HL-60/S4 treated with retinoic acid at 250 ng/mL for 4 days and 3 days (cell line): Measurements from ENCODE around the gene EXOC4.

ENCODE experiments used
- in situ Hi-C: fragments of 300-500 bp; cut with MboI; formaldehyde crosslinking; loops from 2 replicates; pipeline ENCODE4 v1.7.0; 2022; ENCODE audit warnings: low sequenced_read_pairs

Gene EXOC4

DNA sequence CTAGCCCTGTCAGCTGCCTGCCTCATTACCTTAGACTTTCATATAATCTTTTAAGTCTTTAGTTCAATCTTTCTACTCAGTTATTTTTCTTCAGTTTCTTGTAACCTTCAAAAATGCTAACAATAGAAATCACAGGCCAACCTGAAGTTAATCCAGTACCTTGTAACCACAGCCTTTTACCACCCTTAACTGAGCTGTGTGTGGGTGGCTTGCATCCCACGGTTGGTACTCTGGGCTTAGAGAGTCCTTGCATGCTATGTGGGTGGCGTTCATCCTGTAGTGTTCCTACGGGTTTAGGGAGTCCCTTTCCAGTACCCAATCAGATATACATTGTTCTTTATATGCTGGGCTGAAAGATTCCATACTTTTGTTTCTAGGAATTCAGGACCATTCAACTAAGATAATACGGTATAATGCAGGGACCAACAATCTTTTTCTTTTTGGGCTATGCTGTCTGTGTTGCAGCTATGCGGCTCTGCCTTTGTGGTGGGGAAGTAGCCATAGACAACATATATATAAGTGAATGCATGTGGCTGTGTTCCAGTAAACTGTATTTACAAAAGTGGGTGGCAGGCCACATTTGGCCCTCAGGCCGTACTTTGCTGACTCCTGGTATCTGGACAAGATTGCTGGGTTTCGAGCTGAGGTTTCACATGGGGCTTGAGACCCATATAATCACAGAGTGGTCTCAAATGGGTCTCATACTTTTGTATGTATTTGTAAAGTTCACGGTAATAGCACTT, 593.5 kb downstream of the EXOC4 start:
- in situ Hi-C loops = no loop called here

DNA sequence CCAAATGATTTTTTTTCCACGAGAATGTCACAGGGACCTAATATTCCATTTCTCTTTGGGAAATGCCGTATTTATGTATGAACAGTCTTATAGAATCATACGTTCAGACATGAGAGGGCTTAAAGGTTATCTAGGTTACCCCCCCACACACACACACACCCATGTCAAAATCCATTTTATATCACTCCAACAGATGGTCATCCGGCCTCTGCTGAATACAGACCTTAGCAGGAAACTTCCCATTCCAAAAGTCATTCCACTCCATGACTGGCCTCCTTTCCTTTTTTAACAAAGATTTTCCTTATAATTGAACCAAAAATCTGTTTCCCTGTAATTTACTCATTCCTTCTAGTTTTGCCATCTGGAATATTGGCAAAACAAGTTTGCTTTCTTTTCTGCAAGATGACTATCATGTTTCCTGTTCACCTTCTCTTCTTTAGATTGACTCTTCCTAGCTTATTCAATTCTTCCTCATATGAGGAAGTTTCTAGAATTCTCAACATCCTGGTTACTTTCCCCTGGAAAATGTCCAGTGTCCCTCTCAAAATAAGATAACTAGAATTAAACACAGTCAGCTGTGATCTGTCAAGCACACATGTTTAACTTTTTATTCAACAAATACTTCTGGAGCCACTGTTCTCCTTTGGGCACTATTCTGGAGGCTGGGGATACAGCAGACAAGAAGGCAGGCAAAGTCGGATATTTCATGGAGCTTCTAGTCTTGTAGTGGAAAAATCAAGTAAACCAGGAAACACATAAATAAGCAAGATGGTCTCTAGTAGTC, 597.8 kb downstream of the EXOC4 start:
- in situ Hi-C loops = no loop called here

DNA sequence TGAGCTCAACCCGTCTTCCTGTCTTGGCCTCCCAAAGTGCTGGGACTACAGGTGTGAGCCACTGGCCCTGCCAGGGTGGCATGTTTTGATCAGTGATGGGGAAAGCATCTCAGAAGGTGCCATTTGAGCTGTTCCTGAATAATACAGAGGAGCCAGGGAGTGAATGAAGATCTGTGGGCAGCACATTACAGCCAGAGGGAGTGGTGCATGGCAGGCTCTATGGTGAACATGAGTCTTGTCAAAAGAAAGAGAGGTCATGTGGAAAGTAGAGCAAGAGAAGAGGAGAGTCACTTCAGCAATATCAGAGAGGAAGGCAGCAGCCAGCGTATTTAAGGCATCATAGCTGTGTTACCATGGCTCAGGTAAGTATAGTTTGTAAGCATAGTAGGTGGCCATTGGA, 598.5 kb downstream of the EXOC4 start:
- in situ Hi-C loops = no loop called here

DNA sequence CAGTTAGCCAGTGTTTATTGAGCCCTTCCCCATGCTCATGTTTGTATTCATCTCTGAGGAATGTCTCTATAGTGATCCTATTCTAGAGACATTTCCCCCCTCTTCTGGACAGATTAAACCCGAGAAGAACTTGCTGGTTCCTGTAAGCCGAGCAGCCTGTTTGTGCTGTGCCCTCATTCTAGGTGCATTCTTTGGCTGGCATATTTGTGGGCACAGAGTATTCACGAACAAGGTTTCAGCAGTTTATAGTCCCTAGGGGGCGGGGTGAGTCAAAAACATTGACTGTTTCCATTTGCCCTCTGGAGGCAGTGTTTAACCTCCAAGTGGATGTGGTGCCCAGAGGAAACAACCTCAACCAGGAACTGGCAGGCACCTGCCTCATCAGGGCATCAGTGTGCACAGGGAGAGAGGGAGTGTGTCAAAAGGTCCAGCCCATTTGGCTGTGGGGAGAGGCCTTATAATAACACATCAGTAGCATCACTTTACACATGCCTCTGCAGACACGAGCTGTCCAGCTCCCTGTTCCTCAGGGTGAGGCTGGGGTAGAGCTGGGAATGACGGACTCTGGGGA, 600.9 kb downstream of the EXOC4 start:
- in situ Hi-C loops = no loop called here

DNA sequence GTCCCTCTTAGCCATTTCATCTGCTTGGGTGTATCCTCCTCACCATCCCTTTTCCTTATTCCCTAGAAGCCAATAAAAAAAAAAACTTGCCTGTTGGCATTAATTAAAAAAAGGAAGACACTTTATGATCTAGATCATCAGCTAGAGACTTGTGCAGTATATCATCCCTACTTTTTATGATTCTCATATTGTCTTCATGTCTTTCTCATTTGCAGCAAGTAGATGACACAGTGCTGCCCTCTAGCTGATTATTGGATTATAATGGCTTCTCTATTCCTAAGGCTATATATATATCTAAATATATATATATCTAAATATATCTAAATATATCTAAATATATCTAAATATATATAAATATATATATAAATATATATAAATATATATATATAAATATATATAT, 601.9 kb downstream of the EXOC4 start:
- in situ Hi-C loops = no loop called here

DNA sequence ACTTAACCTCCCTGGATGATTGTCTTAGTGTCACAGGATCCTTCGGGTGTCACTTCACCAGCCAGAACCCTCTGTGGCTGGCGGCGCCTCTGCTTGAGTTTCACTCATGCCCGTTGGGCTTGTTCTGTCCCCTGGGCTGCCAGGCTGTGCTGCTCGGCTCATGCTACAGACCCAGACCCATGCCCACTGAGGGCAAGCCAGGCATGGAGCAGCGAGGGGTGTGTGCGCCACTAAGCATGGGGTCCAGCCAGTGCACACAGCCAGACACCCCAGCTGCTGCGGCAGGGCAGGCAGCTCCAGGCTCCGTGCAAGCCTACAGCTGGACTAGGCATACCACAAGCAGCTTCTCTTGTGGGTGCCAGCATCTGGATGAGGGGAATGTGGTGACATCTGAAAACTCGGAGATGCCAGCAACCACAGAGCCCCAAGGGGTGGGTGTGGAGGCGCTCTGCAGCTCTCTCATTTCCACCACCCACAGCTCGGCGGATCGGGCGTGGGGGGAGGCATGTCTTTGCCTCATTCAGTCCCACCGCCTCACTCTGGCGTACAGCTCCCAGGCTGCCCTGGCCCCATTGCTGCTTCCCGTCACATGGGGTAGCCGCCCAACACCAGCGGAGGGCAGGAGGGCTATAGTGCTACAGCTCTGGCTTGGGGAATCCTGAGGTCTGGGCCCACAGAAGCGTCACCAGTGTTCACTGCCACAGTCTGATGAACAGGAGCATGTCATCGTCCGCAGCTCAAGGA, 604.7 kb downstream of the EXOC4 start:
- in situ Hi-C loops = no loop called here

DNA sequence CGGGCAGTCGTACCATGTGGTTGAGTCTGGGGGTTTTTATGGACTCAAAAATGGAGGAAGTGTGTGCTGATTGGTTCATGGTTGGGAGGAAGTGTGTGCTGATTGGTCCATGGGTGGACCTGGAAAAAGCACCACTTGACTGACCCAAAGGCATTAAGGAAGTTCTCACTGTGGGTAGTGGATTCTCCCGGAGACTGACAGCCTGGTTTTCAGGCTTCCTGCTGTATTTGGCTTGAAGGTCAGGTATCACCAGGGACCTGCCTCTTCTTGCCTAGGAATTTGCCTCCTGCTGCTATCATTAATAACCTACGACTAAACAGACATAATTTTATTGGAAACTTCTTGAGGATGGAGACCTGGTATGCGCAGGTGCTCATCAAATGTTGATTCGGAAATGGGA, 605.4 kb downstream of the EXOC4 start:
- in situ Hi-C loops = no loop called here

DNA sequence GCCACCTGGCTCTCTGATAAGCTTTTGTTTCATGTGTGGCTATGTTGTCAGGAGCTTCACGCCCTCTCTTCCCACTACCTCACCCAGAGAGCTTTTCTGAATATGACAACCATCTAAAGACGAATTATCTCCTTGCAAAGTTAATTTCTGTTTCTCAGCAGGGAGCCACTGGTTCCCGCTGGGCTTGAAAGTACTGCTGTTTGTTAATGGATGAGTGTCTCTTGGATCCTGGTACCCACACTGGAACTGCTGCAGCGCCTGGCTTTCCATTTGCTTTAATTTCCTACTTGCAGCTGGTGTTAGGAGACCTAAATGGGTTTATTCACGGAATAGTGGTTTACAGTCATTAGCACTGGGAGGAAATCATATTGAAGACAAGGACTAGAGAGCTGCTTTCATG, 606.4 kb downstream of the EXOC4 start:
- in situ Hi-C loops = no loop called here

DNA sequence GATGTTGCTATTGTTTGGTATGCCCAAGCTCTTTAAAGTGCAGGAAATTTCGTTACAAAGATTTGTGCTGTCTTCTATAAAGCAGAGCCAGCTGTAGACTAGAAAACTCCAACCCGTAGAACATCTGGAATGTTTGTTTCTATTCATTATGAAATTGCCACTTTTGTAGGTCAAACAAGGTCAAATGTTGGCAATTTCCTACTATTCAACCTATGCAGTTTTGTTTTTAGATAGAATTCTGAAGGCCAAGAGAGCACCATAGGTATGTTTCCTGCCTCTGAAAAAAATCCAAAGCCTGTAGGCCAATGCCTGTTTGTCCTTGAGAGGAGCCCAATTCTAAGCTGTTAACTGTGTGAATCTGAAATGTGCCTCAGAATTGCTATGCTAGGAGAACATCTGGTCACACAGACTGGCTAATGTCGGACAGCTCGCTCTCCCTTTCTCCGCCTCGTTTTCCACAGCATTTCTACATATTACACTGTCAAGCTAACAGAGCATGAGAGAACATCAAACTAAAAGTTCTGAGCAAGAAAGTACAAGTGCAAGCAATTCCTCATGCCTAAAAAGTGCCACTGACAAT, 607.1 kb downstream of the EXOC4 start:
- in situ Hi-C loops = no loop called here

DNA sequence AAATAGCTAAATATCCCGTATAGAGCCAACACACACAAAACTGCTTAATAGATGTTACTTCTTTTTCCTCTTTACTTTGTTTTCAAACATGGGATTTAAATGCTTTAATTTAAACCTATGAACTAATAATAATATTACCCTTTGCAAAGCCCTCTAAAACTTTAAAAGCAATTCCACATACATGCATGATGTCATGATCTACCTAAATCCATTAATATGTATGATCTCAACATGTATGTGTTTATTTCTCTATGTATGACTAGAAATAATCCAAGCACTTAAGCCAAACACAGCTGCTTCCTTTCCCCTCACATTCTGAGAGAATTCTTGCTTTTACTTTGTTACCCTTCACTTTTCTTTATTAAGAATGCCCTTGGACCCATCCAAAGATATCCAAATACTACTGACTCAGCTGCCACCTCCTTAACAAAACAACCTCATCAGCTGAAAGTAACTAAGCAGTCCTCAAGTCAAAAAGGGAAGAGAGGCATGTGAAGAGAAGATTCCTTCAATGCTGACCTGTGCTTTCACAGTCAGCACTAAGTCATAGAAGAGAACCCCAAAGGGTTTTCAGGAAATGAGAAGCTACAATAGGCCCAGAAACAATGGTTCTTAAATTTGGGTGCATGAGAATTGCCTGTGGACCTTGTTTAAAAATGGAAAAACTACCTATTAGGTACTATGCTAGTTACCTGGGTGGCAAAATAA, 607.9 kb downstream of the EXOC4 start:
- in situ Hi-C loops = no loop called here

DNA sequence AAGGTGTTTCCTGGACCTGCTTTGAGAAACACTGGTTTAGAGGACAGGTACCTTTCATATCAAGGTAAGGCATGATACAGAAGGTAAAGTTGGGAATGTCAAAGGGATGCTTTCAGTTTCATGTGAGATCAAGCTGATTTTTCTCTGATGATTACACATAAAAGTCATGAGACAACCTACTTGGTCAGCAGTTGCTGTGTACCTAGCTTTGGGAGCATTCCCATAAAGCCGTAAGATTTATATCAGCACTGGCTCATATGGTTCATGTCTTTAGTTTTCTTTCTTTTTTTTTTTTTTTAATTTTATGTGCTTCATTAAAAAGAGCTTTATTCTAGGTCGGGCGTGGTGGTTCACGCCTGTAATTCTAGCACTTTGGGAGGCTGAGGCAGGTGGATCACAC, 609.0 kb downstream of the EXOC4 start:
- in situ Hi-C loops = no loop called here

DNA sequence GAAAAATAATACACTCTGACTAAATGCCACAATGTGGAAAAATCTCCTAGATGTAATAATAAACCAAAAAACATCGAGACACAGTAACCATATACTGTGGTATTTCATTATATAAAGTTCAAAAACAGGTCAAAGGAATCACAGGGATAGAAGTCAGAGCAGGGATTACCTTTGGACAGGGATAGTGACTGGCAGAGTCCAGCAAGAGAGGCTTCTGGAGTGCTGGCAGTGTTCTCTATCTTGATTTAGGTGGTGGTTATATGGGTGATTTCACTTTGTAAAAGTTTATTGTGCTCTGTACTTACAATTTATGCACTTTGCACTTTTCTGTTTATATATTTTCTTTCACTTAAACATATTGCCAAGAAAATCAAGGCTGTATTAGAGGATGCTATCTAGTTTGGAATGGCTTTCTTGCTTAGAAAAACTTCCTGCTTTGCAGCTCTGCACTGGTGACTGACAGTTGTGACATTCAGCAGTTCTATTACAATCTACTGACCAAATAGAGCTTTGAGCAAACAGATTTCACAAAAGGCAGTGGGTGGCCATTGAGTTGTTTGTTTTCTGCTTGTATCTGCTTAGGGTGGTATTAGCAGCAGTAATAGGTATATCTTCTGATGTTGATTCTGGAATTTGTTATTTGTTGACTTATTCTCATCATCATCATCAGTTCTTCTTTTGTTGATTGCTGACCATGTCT, 610.6 kb downstream of the EXOC4 start:
- in situ Hi-C loops = no loop called here

DNA sequence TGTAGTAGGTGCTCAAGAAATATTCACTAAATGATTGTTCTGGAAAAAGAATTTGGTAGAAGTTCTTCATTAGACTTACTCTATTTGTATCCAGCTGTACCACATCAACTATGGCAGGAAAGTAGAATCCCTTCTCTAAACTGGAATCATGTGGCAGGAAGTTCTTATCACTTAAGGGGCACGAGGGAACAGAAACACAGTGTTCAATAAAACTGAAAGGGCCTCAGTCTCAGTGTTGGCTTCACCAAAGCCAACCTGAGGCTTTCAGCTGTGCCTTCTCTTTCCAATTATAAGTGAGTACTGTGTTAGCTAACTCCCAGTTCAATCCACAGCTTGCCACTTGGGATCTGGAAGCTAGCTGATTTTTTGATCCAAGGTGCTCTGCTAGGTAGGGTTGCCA, 616.7 kb downstream of the EXOC4 start:
- in situ Hi-C loops = no loop called here

DNA sequence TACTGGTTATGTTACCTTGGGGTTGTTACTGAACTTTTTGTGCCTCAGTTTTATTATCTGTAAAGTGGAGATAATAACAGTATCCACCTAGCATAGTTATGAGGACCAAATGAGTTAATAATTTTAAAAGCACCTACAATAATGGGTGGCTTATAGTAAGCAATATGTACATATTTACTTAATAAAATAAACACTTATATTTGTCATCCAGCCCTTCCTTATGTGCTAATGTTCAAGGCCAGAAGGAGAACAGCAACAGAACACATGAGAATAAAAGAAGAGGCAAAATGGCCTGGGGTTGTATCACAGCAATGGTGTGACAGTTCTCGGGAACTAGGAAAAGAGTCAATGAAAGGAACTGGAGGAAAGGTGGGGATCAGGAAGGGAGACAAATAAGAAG, 618.9 kb downstream of the EXOC4 start:
- in situ Hi-C loops = no loop called here

DNA sequence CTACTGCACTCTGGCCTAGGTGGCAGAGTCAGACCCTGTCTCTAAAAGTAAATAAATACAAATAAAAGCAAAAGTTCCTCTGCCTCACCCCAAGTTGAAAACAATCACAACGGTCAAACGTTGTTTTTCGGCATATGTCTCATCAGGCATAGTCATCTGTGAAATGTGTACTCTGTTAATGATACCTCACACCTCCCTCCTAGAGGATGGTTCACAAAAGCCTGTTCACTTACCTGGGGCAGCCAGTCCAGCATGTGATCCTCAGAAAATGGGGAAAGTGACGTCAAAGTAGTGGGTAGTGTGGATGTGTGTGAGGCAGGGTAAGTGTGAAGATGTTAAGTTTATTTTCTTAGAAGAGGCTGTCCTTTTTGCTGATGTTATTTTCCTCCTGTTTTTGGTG, 620.3 kb downstream of the EXOC4 start:
- in situ Hi-C loops = no loop called here

DNA sequence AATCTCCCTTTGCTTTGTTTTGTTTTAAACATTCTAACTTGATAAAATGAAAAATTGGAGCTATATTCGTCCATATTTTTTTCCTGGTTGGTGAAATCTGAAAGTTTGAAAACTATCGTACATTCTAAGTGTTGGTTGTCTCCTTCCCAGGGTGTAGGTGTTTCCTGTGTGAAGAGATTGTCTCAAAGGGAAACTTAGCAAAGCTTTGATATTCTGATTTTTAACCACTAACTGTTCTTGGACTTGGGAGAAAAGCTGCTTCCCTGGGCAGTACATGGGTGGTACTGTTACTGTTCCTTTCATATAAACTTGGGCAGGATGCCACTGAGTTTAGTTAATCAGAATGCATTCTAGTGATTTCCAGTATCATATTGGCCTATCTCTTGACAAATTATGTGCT, 620.8 kb downstream of the EXOC4 start:
- in situ Hi-C loops = no loop called here

DNA sequence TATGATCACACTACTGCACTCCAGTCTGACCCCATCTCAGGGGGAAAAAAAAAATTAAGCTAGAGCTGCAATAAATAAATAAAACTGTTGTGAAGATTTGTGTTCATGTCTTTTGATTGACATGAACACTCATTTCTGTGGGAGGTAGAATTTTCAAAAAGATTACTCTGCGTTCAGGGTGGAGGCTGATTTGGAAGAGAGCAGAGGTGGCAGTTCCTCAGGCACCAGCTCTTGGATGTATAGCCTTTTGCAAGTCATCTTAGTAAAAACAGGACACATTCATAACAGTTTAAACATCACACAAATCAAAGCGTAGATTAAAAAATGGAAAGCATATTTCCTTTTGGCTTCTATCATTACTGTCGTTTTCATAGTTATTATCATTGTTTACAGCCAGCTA, 630.7 kb downstream of the EXOC4 start:
- in situ Hi-C loops = no loop called here

DNA sequence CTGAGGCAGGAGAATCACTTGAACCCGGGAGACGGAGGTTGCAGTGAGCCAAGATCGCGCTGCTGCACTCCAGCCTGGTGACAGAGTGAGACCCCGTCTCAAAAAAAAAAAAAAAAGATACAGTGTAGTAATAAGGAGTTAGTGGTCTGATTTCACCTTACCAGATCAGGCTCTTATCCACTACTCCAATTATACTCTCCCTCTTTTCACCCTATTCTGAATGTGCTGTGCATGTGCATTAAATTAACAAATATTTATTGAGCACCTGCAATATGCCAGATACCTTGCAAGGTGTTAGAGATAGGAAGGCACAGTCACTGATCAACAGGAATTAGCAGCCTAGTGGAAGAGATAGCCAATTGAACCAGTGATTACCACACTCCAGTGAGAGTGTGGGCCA, 632.3 kb downstream of the EXOC4 start:
- in situ Hi-C loops = no loop called here

DNA sequence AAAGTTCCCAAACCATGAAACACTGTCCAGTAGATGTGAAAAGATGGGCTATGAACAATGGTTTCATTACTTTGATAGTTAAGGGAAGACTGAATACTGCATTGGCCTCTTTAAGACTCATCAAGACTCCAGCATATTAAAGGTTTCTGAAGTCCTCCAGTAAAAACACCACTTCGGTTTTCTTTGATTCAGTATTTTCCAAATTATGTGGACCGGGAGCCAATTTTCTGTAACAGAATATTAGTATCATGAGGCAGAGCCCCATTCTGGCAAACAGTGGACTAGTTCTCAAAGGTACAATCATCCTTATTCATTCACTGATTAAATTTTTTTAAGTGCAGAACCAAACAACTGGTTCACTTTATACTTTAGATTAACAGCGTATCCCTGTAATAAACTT, 633.2 kb downstream of the EXOC4 start:
- in situ Hi-C loops = no loop called here

DNA sequence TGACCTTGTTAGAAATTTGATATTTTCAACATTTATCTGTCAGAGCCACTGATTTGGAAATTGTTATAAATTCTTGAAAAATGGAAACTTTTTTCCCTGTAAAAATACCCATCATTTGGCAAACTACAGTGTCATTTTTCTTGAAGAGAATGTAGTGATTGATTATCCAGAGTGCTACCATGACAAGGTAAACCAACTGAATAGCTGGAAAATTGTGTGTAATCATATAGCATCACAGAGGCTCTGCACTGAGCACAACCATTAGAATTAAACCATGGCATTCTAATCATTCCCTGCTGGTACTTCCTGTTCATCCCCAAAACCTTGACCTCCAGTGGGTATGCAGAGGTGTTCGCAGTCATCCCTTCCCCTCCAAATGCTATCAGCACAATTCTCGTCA, 633.9 kb downstream of the EXOC4 start:
- in situ Hi-C loops = no loop called here
